K562 (cell line): Measurements from ENCODE around the gene APBB2. TPM values are rescaled to one million over a fixed set of nuclear protein-coding genes. Genes with fewer than 3 reads are reported as not detected.

Source experiments
- ATAC-seq: fragments of 200-7000 bp; cut with Tn5 transposase; 3 replicates; pipeline ENCODE4 v1.9.1; 2020; ENCODE audit warnings: moderate library complexity
- BruUV-seq: library from RNA; stranded (reverse); fragments of 400-500 nt; replicated peaks from 2 replicates; lab custom pipeline; 2021; lab: Mats Ljungman, UMichigan
- CTCF ChIA-PET: fragments of 300-600 bp; formaldehyde crosslinking; extraction: SDS; loops from one replicate; lab custom pipeline; 2021; ENCODE audit warnings: low intra/inter-chr PET ratio; lab: Yijun Ruan, JAX
- POLR2A ChIA-PET: fragments of 300-600, 350-650 bp; sonication (Branson Sonifier 250); formaldehyde crosslinking; extraction: SDS; loops from one replicate; lab custom pipeline; 2021; ENCODE audit warnings: antibody characterized with exemption, inconsistent platforms; lab: Yijun Ruan, JAX
- DNase-seq, 4 experiments: peaks; one replicate each; pipeline versions ENCODE4 v3.0.0 to v3.0.0-alpha.2; 2011 to 2018; ENCODE audit warnings: low spot score in 3 of 4, mixed read lengths in 3 of 4; ENCODE audit errors: extremely low read depth in 1 of 4
- FAIRE-seq: peaks from 2 replicates; lab custom pipeline; 2011; peaks lifted over from hg19 to GRCh38; lab: Jason Lieb, UNC
- H2AFZ ChIP-seq: 2 replicates; pipeline ENCODE4 v1.6.0; 2011; ENCODE audit warnings: low read depth, low read length, control low read depth, inconsistent platforms
- H3K27ac ChIP-seq: fragments of 200-600 bp; 3 replicates; pipeline ENCODE4 v1.8.0; 2011; ENCODE audit warnings: low read depth, mild to moderate bottlenecking, control low read depth, inconsistent platforms, low read length, moderate library complexity, mixed read lengths; ENCODE audit errors: extremely low read depth
- H3K27me3 ChIP-seq, 2 experiments: fragments of 300-600 bp in 1 of 2; 2 replicates in 1 of 2; 3 replicates in 1 of 2; pipeline versions ENCODE4 v1.6.0 to v1.8.0; 2011; ENCODE audit warnings: inconsistent platforms in 2 of 2, low read length in 2 of 2, mild to moderate bottlenecking in 1 of 2, mixed read lengths in 1 of 2, moderate library complexity in 1 of 2; ENCODE audit not compliant: control insufficient read depth in 2 of 2, insufficient read depth in 2 of 2
- H3K36me3 ChIP-seq: fragments of 300-600 bp; 3 replicates; pipeline ENCODE4 v1.8.0; 2011; ENCODE audit warnings: mild to moderate bottlenecking, low read length, inconsistent platforms; ENCODE audit not compliant: control insufficient read depth, insufficient read depth
- H3K4me1 ChIP-seq, 2 experiments: fragments of 200-600 bp in 1 of 2; replicated peaks in 1 of 2; 2 replicates in 1 of 2; 3 replicates in 1 of 2; pipeline versions ENCODE4 v1.5.1 to v1.8.0; 2011; ENCODE audit warnings: inconsistent platforms in 2 of 2, low read length in 2 of 2, mild to moderate bottlenecking in 1 of 2, mixed read lengths in 1 of 2, moderate library complexity in 1 of 2; ENCODE audit not compliant: control insufficient read depth in 2 of 2, insufficient read depth in 2 of 2
- H3K4me2 ChIP-seq: 2 replicates; pipeline ENCODE4 v1.6.1; 2011; ENCODE audit warnings: low read length, control low read depth, inconsistent platforms, mixed read lengths; ENCODE audit not compliant: insufficient read depth
- H3K4me3 ChIP-seq: fragments of 200-600 bp; sonication (generic), shearing (Covaris generic); 2 replicates; pipeline ENCODE4 v1.5.1; 2016; ENCODE audit warnings: control low read depth, inconsistent platforms
- H3K79me2 ChIP-seq: fragments of 200-600 bp; 3 replicates; pipeline ENCODE4 v1.8.0; 2011; ENCODE audit warnings: low read length, inconsistent platforms; ENCODE audit not compliant: control insufficient read depth, insufficient read depth
- H3K9ac ChIP-seq, 2 experiments: 2 replicates each; pipeline versions ENCODE4 v1.6.0 to v1.6.1; 2011; ENCODE audit warnings: low read depth in 2 of 2, low read length in 2 of 2, control low read depth in 1 of 2, inconsistent platforms in 1 of 2, mild to moderate bottlenecking in 1 of 2, mixed read lengths in 1 of 2; ENCODE audit not compliant: insufficient read depth in 1 of 2
- H3K9me1 ChIP-seq: one replicate; pipeline ENCODE4 v1.6.0; 2011; ENCODE audit warnings: inconsistent platforms, mild to moderate bottlenecking, low read length, moderate library complexity; ENCODE audit not compliant: control insufficient read depth, insufficient read depth
- H3K9me3 ChIP-seq: replicated peaks from 2 replicates; pipeline ENCODE4 v1.5.1; 2011; ENCODE audit warnings: low read depth, low read length, inconsistent platforms; ENCODE audit not compliant: control insufficient read depth, insufficient read depth
- H4K20me1 ChIP-seq: replicated peaks from 2 replicates; pipeline ENCODE4 v1.6.1; 2011; ENCODE audit warnings: low read length, inconsistent platforms, mixed read lengths; ENCODE audit not compliant: control insufficient read depth, insufficient read depth
- ASH1L ChIP-seq: fragments of 450-650 bp; IDR thresholded peaks from 2 replicates; pipeline ENCODE4 v1.6.1; 2018; ENCODE audit warnings: borderline replicate concordance, mild to moderate bottlenecking, low read depth; ENCODE audit not compliant: partially characterized antibody
- ATF7 ChIP-seq: fragments of 450-650 bp; IDR thresholded peaks from 2 replicates; pipeline ENCODE4 v1.7.1; 2014; ENCODE audit warnings: mild to moderate bottlenecking, moderate library complexity
- MTF1 ChIP-seq: fragments of 250-450 bp; sonication (Bioruptor Pico); IDR thresholded peaks from 2 replicates; pipeline ENCODE4 v1.9.0; 2021; ENCODE audit warnings: moderate library complexity, mild to moderate bottlenecking, inconsistent platforms, borderline replicate concordance
- NKRF ChIP-seq: fragments of 450-650 bp; IDR thresholded peaks from 2 replicates; pipeline ENCODE4 v1.6.1; 2016; ENCODE audit warnings: borderline replicate concordance
- PPARD ChIP-seq: fragments of 250-450 bp; sonication (Bioruptor Pico); IDR thresholded peaks from 2 replicates; pipeline ENCODE4 v1.8.0; 2022; ENCODE audit warnings: inconsistent platforms, mild to moderate bottlenecking, moderate library complexity
- TFE3 ChIP-seq: fragments of 450-650 bp; formaldehyde crosslinking; IDR thresholded peaks from 2 replicates; pipeline ENCODE4 v1.4.0; 2020; ENCODE audit warnings: mild to moderate bottlenecking, mixed read lengths
- ZNF444 ChIP-seq: fragments of 250-450 bp; sonication (Bioruptor Pico); IDR thresholded peaks from 2 replicates; pipeline ENCODE4 v1.4.0; 2020; ENCODE audit warnings: mild to moderate bottlenecking, moderate library complexity
- WGBS: fragments of 100-300 bp; shearing (Covaris generic); methylation state at CpG from one replicate; pipeline ENCODE4 v1.1.6; 2016; ENCODE audit warnings: low coverage, mixed read lengths; ENCODE audit not compliant: insufficient coverage; ENCODE audit errors: missing lambda C conversion rate; 5-methylcytosine and 5-hydroxymethylcytosine counted together
- in situ Hi-C: fragments of 300-500 bp; cut with MboI; formaldehyde crosslinking; loops from 4 replicates; pipeline ENCODE4 v1.15.0; 2018; ENCODE audit warnings: inconsistent platforms, mixed read lengths
- intact Hi-C: fragments of 100-400 bp; cut with micrococcal nuclease; formaldehyde crosslinking; loops from 2 replicates; pipeline ENCODE4 v1.14.2; 2022
- polyA plus RNA-seq, 8 experiments: library from polyadenylated mRNA; depleted of rRNA in 4 of 8; stranded (reverse) in 5 of 8; unstranded in 3 of 8; fragments of >200 nt; fragmentation: Nextera tagmentation in 2 of 8; fragmentation: Illumina TruSeq in 1 of 8; extraction: Ambion mirVana in 2 of 8; extraction: Trizol in 1 of 8; gene quantifications; 2 replicates each; pipeline versions ENCODE4 v1.2.1 to v1.2.3, GENCODE V29; 2011 to 2014; ENCODE audit warnings: inconsistent platforms in 1 of 8, missing spikeins in 1 of 8
- total RNA-seq, 7 experiments: library from RNA; depleted of rRNA in 6 of 7; stranded (reverse); fragments of >200 nt in 6 of 7; fragmentation: Illumina TruSeq in 2 of 7; extraction: Trizol in 2 of 7; gene quantifications; 2 replicates each; pipeline versions ENCODE4 v1.2.1 to v1.2.3, GENCODE V29; 2011 to 2021; ENCODE audit warnings: low replicate concordance in 1 of 7

The APBB2 gene
- total and polyA plus RNA-seq, 9 of the 15 experiments (the other 6 are each of a cell fraction or from before 2014, with no cell fraction given): 0.08 to 2.1 (median 1.4) TPM

GRCh38 chr4:41202356-41202755 is 12.0 kb downstream of the APBB2 start:
- no peak for FAIRE-seq
- no peaks in the 10 kb centered on the region for H3K4me1 ChIP-seq

GRCh38 chr4:41200486-41201017 is 13.8 kb downstream of the APBB2 start:
- CTCF ChIA-PET: no interaction called here
- no peak for ATAC-seq
- no peaks in the 10 kb centered on the region for H3K79me2 ChIP-seq

More at GRCh38 chr4:41202356-41202755, 12.0 kb downstream of the APBB2 start:
- no peaks in the 10 kb centered on the region for H4K20me1 ChIP-seq
- peaks cover 3 to 8% of the 10 kb centered on the region in 2 experiments; a peak in 2 of 5 replicates for H3K27me3 ChIP-seq
- no peak overlapping the region for H3K4me2 ChIP-seq
- DNase-seq: no peak
- no peaks in the 10 kb centered on the region for H3K9me3 ChIP-seq
- in situ Hi-C loops: no loop called here
- CTCF ChIA-PET: no interaction called here
- no peak overlapping the region for H3K27ac ChIP-seq
- POLR2A ChIA-PET: no interaction called here
- H3K4me3 ChIP-seq: no peak overlapping the region
- ATAC-seq: no peak
- H3K36me3 ChIP-seq: no peaks in the 10 kb centered on the region
- no peak for TF ChIP-seq PPARD (CRISPR knock-in tag)
- no TSS peak for BruUV-seq
- H3K9me1 ChIP-seq: no peaks in the 10 kb centered on the region
- H3K9ac ChIP-seq: no peak overlapping the region
- no peak overlapping the region for H2AFZ ChIP-seq
- WGBS: 5% methylated on average over 4 of the region's 4 CpGs
- H3K79me2 ChIP-seq: no peaks in the 10 kb centered on the region
- intact Hi-C loops: no loop called here

More at GRCh38 chr4:41200486-41201017, 13.8 kb downstream of the APBB2 start:
- no peaks in the 10 kb centered on the region for H3K9me1 ChIP-seq
- peaks cover 3 to 9% of the 10 kb centered on the region in 2 experiments; a peak in 2 of 5 replicates for H3K27me3 ChIP-seq
- H3K9ac ChIP-seq: no peak overlapping the region
- FAIRE-seq (no peak), DNase-seq (no peak)
- no peaks in the 10 kb centered on the region for H3K9me3 ChIP-seq
- no peaks in the 10 kb centered on the region for H4K20me1 ChIP-seq
- H2AFZ ChIP-seq: no peak overlapping the region
- H3K4me2 ChIP-seq: no peak overlapping the region
- BruUV-seq: no TSS peak
- H3K27ac ChIP-seq: no peak overlapping the region
- no peaks in the 10 kb centered on the region for H3K36me3 ChIP-seq
- H3K4me1 ChIP-seq: no peaks in the 10 kb centered on the region
- 6% methylated on average over 4 of the region's 4 CpGs for WGBS
- TF ChIP-seq MTF1 (CRISPR knock-in tag): no peak
- TF ChIP-seq ATF7: no peak
- no peak for TF ChIP-seq ZNF444
- no peak for TF ChIP-seq ASH1L
- no peak for TF ChIP-seq NKRF
- no peak for TF ChIP-seq TFE3 (CRISPR knock-in tag)
- POLR2A ChIA-PET: no interaction called here
- no peak overlapping the region for H3K4me3 ChIP-seq
- intact Hi-C loops (no loop called here), in situ Hi-C loops (no loop called here)
